D341Med (cell line): Measurements from ENCODE around the gene ARHGAP24.

Source experiments
- DNase-seq: peaks from one replicate; pipeline ENCODE4 v3.0.0; 2012; ENCODE audit warnings: low spot score

ARHGAP24 gene

DNA sequence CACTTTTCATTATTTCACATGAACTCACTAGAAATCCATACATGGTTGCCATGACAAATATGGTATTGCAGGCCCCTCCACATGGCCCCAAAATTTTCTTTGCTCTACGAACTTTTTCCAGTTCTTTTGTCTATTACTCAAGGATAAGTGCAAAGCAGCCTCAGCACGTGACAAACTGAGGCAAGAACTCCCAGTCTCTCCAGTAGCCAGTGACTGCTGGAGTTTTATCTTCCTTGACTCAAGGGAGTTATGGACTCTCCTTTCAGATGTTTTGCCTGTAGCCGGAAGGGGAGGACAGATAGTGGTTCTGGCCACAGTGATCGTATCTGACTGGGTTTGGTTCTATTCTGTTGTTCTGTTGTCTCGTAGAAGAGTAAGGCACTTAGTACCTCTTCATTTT lies 105.5 kb downstream of the ARHGAP24 start:
- DNase-seq: no peak

GRCh38 chr4:85587952-85588351 lies 113.0 kb downstream of the ARHGAP24 start:
- DNase-seq: no peak

DNA sequence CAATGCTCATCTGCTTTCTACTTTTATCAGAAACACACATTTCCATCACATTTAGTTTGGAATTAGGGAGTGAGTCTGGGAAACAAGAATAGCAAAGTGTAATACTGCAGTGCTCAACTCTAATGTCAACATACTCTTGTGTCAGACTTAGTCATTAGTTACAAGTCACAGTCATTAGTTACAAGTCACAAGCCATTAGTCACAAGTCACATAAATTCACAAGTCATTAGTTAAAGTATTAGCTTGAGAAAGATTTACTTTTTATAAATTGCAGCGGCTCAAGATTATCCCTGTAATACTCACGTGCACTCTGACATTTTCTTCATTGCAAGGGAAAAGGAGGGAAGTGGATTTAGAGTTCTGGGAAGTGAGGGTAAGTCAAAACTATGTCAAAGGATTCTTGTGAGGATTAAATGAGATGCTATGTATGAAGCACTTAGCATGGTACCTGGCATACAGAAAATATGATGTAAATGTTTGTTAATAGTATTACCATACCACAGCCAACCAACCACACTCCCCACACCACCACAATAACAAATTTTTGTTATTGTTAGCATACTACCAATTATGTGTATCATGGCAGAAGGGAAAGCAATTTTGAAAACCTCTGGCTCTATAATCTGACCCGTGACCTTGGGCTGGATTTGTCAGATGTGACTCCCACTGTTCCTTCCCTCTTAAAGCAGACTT lies 116.6 kb downstream of the ARHGAP24 start:
- no peak for DNase-seq

- no peak for DNase-seq
Measured at GRCh38 chr4:85595098-85595775, 120.3 kb downstream of the ARHGAP24 start.

- DNase-seq: no peak
Measured at GRCh38 chr4:85595796-85596559, 121.0 kb downstream of the ARHGAP24 start.

- no peak for DNase-seq
Measured at GRCh38 chr4:85598936-85599335, 124.0 kb downstream of the ARHGAP24 start.

DNA sequence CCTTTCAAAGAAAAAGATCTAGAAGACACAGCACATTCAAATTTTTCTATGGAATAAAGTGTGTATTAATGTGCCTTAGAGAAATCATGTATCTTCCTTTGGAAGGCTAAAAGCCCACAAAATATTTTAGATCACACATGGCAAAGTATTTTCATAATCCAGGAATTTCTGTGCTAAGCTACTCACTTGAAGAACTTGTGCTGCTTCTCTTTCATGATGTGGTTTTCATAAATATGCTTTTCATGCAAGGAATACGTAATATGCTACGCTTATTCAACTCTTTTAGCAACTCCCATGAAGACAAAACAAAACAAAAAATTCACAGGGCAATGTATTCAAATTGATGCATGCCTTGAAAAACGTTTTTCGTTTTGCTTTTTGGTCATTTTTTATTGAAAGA lies 125.6 kb downstream of the ARHGAP24 start:
- no peak for DNase-seq

DNA sequence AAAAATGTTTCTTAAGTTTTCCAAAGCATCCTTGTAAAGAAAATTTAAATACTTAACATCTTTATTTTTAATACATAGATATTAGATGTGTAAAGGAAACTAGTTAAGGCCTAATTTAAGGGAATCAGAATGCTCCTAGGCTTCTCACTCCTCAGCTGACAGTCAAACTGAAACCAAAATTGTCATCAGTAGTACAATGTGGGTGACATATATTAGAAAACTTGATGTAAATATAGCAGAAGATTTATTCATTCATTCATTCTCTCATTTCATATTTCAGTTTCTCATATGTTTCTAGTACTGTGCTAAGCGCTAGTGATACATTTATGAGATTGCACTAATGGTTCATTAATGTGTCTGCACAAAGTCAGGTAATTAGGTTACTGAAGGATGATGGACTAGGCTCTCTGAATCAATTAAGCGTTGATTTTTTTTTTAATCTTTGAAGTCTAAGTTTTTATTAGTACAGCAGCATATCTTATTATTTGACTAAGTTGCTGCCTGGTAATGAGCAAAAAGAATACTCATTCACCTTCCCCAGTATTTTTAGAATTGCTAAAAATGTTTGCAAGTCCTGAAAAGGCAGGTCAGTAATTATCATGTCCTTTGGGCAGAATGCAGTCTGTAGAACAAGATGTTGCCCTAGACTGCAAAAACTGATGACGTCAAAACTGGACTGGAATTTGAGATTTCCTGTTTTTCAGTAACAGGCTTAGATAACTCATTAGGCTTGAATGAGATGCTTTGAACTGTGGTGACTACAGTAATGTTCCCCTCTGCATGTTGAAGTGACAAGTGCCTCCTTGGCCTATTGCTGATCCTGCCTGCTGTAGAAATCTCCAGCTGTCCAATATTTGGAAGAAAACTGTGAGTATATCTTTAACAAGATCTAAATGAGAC lies 128.7 kb downstream of the ARHGAP24 start:
- no peak for DNase-seq

DNA sequence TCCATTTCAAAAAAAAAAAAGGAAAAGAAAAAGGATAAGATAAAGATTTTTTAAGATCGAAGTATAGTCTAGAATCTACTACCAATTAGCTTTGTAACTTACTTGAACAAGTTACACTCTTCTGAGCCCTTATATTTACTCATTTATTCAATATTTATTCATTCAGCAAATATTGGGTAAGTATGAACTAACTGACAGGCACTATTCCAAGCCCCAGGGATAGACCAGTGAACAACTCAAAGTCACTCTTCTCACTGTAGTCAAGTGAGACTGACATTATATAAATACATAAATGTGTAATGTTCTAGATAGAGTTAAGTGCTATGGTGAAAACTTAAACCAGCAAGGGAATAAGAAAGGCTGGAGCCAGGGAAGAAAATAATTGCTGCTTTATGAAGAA lies 131.6 kb downstream of the ARHGAP24 start:
- no peak for DNase-seq

GRCh38 chr4:85607624-85608023 lies 132.7 kb downstream of the ARHGAP24 start:
- DNase-seq: no peak

DNA sequence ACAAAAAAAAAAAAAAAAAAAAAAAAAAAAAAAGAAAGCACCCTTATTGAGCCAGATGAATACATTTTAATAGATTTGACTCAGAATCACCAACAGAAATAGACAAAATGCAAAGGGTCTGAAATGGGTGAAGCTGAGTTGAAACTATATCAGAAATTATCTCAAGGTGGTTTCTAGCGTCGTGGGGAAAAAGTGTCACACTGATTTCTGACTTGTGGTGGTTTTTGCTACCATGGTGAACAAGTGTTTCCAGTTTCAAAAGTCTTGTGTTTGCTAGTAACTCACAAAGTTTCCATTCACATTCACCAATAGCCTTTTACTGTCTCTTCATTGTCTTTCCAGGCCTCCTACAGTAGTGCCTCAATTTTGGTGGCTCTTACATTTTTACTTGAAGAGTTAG lies 135.5 kb downstream of the ARHGAP24 start:
- no peak for DNase-seq

- no peak for DNase-seq
Measured at GRCh38 chr4:85611661-85612060, 136.7 kb downstream of the ARHGAP24 start.

DNA sequence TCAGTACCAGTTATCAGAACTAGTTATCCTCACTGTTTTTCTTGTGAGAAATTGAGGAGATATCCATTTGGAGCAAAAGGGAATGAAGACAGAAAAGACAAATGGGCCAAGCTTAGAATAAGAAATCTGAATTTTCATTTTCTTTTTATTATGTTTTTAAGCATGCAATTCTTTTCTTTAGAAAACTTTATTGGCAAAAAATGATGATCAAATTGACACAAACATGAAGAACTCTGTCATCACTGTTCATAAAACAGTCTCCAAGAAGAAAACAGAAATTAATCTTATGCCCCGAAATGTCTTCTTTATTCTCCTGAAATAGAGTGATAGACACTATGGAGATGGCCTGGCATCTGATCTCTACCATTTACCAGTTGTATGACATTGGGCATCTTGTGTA lies 139.0 kb downstream of the ARHGAP24 start:
- no peak for DNase-seq

- DNase-seq: no peak
Measured at GRCh38 chr4:85615952-85616351, 141.0 kb downstream of the ARHGAP24 start.

DNA sequence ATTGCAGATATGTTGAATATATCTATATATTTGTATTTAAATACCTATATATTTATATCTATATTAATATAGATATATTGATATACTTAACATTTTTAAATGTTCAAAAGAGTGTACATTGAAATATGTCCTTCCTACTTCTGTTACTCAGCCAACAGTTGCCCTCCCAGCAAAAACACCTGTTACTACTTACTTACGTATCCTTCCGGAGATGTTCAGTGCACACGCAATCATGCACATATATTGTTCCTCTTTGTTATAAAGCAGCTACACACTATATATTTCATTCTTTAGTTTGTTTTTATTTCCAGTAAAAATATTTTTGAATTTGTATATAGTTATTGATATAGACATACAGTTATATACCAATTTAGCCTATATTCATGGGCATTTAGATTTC lies 142.3 kb downstream of the ARHGAP24 start:
- DNase-seq: no peak

DNA sequence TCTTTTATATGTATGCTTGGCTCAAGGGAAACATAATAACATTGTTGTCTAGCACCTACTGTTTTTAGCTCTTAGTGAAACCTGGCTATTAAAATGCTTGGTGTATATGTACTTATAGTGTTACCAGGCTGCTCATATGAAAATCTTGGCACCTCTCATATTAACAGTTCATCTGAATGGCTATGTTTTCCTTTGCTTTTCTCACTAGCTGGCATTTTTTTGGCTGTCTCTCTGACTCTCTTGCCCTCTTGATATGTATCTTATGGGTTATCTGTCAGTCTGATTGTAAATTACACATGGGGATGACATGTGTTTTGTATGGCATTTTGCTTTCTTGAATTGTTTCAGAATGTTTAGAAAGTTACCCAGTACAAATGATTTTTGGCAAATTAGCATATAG lies 158.0 kb downstream of the ARHGAP24 start:
- no peak for DNase-seq

DNA sequence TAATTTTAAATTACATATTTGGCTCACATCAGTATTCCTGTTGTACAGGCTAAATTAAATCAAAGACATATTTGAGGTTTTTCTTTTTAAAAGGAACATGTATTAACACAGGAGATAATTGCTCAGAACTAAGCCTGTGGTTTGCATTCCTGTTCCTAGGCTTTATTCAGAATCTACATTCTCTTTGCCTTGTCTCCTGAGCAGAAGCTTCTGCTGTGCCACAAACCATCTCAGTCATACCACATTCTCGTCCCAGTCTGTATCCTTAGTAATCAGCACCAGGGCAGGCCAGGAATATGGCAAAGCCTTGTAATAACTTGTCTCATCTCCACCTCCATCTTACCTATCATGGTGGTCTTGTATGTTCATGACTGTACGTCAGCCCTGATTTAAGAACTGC lies 162.8 kb downstream of the ARHGAP24 start:
- DNase-seq: no peak

DNA sequence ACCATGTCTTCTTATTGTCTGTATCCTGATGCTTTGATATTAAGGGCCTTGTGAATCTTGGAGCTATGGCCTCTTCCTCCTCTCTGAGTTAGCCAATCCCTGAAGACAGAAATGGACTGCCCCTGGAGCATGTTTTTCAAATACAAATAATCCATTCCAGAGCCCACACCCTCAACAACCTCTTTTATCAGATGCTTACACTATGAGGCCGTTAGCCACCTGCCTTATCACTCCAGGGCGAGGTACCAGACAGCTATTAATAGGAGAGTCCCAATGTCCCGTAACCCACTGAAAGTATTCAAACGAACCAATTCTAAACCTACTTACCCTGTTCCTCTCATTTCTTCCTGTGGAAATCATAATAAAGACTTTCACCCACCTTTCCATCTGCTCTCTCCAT lies 165.0 kb downstream of the ARHGAP24 start:
- DNase-seq: no peak

DNA sequence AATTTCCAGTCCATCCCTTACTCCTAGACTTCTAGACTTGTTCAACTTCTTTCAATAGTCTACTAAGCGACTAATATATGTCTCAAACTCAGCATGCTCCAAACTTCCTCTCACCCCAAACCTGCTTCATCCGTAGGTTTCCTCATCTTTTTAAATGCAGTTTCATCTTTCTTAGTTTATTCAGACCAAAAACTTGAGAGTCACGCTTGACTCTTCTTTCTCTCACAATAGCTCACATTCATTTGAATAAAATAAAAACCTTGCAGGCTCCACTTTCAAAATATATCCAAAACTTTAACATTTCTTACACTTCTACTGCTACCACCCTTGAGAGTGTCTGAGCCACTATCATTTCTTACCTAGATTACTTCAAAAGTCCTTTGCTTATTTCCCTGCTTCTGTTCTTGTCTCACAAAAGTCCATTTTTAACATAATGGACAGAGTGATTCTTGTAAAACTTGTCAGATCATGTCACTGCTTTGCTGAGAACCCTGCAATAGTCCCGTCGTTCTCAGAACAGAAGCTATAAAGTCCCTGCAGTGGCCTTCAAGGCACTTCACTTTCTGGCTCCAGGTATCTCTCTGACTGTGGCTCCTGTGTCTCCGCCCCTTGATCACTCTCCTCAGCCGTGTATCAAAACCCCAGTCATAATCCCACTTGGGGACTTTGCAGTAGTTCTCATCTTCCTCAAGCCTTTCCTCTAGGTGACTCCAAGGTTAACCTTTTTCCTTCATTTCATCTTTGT lies 167.6 kb downstream of the ARHGAP24 start:
- no peak for DNase-seq

DNA sequence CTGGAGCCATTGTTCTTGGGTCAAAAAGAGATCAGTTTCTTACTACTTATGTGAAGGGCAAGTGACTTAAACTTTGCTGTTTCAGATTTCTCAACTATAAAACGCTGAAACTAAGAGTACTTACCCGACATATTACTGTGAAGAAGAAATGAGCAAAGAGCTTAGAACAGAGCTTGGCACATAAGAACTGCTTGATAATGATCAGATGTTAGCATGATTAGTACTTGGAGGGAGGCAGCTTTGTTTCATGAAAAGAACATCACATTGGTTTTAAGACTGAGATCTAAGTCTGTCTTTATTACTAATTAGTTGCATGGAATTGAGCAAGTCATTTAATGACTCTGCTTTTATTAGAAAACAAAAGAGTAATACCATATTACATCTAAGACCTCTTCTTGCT lies 169.1 kb downstream of the ARHGAP24 start:
- DNase-seq: peak; percentile 10

DNA sequence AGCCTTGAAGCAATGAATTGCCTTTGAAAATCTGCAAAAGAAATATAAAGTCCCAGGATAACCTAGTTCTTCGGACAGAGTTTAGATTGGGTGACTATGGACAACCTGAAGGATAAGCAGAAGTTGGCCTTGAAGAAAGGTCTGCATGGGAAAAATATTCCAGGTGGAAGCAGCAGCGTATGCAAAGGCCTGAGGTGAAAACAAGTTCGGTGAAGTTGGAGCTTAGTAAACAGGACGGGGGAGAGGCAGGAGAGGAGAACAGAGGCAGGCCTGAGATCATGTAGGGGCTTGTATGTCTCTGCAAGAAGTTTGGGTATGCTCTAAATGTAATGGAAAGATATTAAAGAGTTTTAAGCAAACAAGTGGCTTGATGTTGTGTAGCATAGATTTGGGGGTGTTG lies 176.0 kb downstream of the ARHGAP24 start:
- DNase-seq: no peak
